ENCODE results near the gene SHMT2. TPM values are rescaled to one million over a fixed set of nuclear protein-coding genes. Genes with fewer than 3 reads are reported as not detected.

The SHMT2 gene
- total and polyA plus RNA-seq, 2 donors (not counting 3 experiments of a cell fraction or from before 2014, with no cell fraction given): 155 to 243 TPM

- Histone ChIP-seq H3K4me1 (ENCODE audit: control insufficient read depth, extremely low read depth, insufficient read depth, low read length) (no peaks in the 10 kb centered on the region), H3K4me2 (ENCODE audit: insufficient read depth, low read length) (no peak overlapping the region), H3K27ac (ENCODE audit: insufficient read depth, low read depth, low read length) (no peak overlapping the region), H3K79me2 (ENCODE audit: control insufficient read depth, insufficient read depth, low read length) (no peaks in the 10 kb centered on the region), H3K9me3 (replicated peaks; ENCODE audit: control insufficient read depth, insufficient read depth, low read length) (no peaks in the 10 kb centered on the region), H3K36me3 (ENCODE audit: control insufficient read depth in 2 of 2, extremely low read depth in 1 of 2, insufficient read depth in 2 of 2, low read length in 2 of 2) (no peaks in the 10 kb centered on the region), H4K20me1 (replicated peaks; ENCODE audit: control insufficient read depth, extremely low read depth, insufficient read depth, low read length) (no peaks in the 10 kb centered on the region), H3K4me3 (replicated peaks in 1 of 3; ENCODE audit: insufficient read depth in 1 of 3, low read depth in 1 of 3, low read length in 3 of 3) (no peak overlapping the region), H3K9ac (replicated peaks; ENCODE audit: extremely low read depth, insufficient read depth, low read length) (no peak overlapping the region), H2AFZ (ENCODE audit: low read depth, low read length) (no peak overlapping the region), H3K9me1 (replicated peaks; ENCODE audit: control insufficient read depth, extremely low read depth, insufficient read depth, low read length) (no peaks in the 10 kb centered on the region), H3K27me3 (ENCODE audit: control insufficient read depth in 2 of 2, insufficient read depth in 2 of 2, low read length in 2 of 2) (peaks cover 85 to 90% of the 10 kb centered on the region in 2 experiments)
- intact Hi-C loops (cut with micrococcal nuclease) (no loop called here), dilution Hi-C loops (cut with MboI; ENCODE audit: extremely low pct_ligation_motif_present, low sequenced_read_pairs) (no loop called here)
- no peak for FAIRE-seq
- ChIA-PET CTCF (interaction anchor here (1.2 to 4.1 kb wide), 2 partner anchors 10 to 21 kb away, joined by 8 to 60 read pairs; partner anchors contain the start of gene SHMT2), POLR2A (no interaction called here)
- BruUV-seq (replicated peaks): no TSS peak
- TF ChIP-seq POLR2A (IDR thresholded peaks at IDR 0.05; ENCODE audit: low read depth, low read length) (no peak), EZH2 (IDR thresholded peaks at IDR 0.05; ENCODE audit: borderline replicate concordance, low read depth, low read length, severe bottlenecking) (peak; percentile 72)
- no peak for DNase-seq (ENCODE audit: low read depth, low spot score)
These were observed 10.1 kb upstream of the SHMT2 start for GRCh38 chr12:57219205-57219992.

GRCh38 chr12:57219993-57220754 is 9.3 kb upstream of the SHMT2 start:
- no peak overlapping the region for H3K9ac ChIP-seq (replicated peaks; ENCODE audit: extremely low read depth, insufficient read depth, low read length)
- H2AFZ ChIP-seq (ENCODE audit: low read depth, low read length): no peak overlapping the region
- ChIA-PET CTCF (interaction anchor here (1.2 to 4.1 kb wide), 2 partner anchors 10 to 20 kb away, joined by 8 to 60 read pairs; partner anchors contain the start of gene SHMT2), POLR2A (no interaction called here)
- no peak overlapping the region for H3K27ac ChIP-seq (ENCODE audit: insufficient read depth, low read depth, low read length)
- H3K4me2 ChIP-seq (ENCODE audit: insufficient read depth, low read length): no peak overlapping the region
- H4K20me1 ChIP-seq (replicated peaks; ENCODE audit: control insufficient read depth, extremely low read depth, insufficient read depth, low read length): no peaks in the 10 kb centered on the region
- H3K4me1 ChIP-seq (ENCODE audit: control insufficient read depth, extremely low read depth, insufficient read depth, low read length): no peaks in the 10 kb centered on the region
- H3K9me3 ChIP-seq (replicated peaks; ENCODE audit: control insufficient read depth, insufficient read depth, low read length): no peaks in the 10 kb centered on the region
- H3K79me2 ChIP-seq (ENCODE audit: control insufficient read depth, insufficient read depth, low read length): no peaks in the 10 kb centered on the region
- intact Hi-C loops (cut with micrococcal nuclease): no loop called here
- no peak overlapping the region for H3K4me3 ChIP-seq (replicated peaks in 1 of 3; ENCODE audit: insufficient read depth in 1 of 3, low read depth in 1 of 3, low read length in 3 of 3)
- dilution Hi-C loops (cut with MboI; ENCODE audit: extremely low pct_ligation_motif_present, low sequenced_read_pairs): no loop called here
- FAIRE-seq (no peak), DNase-seq (ENCODE audit: low read depth, low spot score) (no peak)
- peaks cover 84 to 88% of the 10 kb centered on the region in 2 experiments for H3K27me3 ChIP-seq (ENCODE audit: control insufficient read depth in 2 of 2, insufficient read depth in 2 of 2, low read length in 2 of 2)
- H3K36me3 ChIP-seq (ENCODE audit: control insufficient read depth in 2 of 2, extremely low read depth in 1 of 2, insufficient read depth in 2 of 2, low read length in 2 of 2): no peaks in the 10 kb centered on the region
- H3K9me1 ChIP-seq (replicated peaks; ENCODE audit: control insufficient read depth, extremely low read depth, insufficient read depth, low read length): no peaks in the 10 kb centered on the region
- BruUV-seq (replicated peaks): no TSS peak
- TF ChIP-seq MAX (IDR thresholded peaks at IDR 0.05; ENCODE audit: insufficient read depth, insufficient read length): no peak
- no peak for TF ChIP-seq JUN (IDR thresholded peaks at IDR 0.05; ENCODE audit: borderline replicate concordance, insufficient read depth, insufficient read length, low read depth)
- peak; percentile 38 for TF ChIP-seq EZH2 (IDR thresholded peaks at IDR 0.05; ENCODE audit: borderline replicate concordance, low read depth, low read length, severe bottlenecking)
- TF ChIP-seq POLR2A (IDR thresholded peaks at IDR 0.05; ENCODE audit: low read depth, low read length): no peak
- TF ChIP-seq MYC (IDR thresholded peaks at IDR 0.05; ENCODE audit: low read depth, low read length): no peak
